ENCODE results near the gene ADRA1B.
A peak's percentile ranks its signal among the peaks of the same experiment; 100 is the strongest.
"Not testable (repeated sequence)": the region's sequence is repeated elsewhere in the genome, so short reads cannot be mapped to it uniquely, and the experiment has no call there.

Gene ADRA1B

GRCh38 chr5:159990506-159990905 lies 74.2 kb downstream of the ADRA1B start:
- TF ChIP-seq FOXP2 (optimal IDR thresholded peaks at IDR 0.05; ENCODE audit: control extremely low read depth, extremely low read length, insufficient read depth), result no peak
- no peak for TF ChIP-seq EZH2 (IDR thresholded peaks at IDR 0.05)
- no peak for TF ChIP-seq POLR2AphosphoS5 (IDR thresholded peaks at IDR 0.05; ENCODE audit: borderline replicate concordance, low read depth, low read length)
- H3K9me3 ChIP-seq (ENCODE audit: low read depth, low read length), result peaks cover 6% of the 10 kb centered on the region; the same call in 1 of the 2 replicates
- DNase-seq (ENCODE audit: low read depth, low spot score), result no peak

DNA sequence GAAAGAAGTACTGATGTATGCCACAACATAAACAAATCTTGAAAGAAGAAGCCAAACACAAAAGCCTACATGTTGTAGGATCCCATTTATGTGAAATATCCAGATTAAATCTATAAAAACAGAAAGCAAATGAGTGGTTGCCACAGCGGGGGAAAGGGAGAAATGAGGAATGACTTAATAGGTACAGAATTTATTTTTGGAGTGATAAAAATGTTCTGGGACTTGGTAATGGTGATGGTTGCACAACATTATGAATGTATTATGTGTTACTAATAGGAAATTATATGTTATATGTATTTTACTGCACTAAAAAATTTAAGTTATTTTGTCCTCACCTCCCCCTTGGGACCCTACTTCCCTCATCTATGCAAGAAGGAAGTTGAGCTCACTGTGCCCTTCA lies 76.3 kb downstream of the ADRA1B start:
- no peaks in the 10 kb centered on the region for H3K36me3 ChIP-seq (ENCODE audit: insufficient read depth, low read length)
- TF ChIP-seq EZH2 (IDR thresholded peaks at IDR 0.05) (no peak), FOXP2 (optimal IDR thresholded peaks at IDR 0.05; ENCODE audit: control extremely low read depth, extremely low read length, insufficient read depth) (no peak), POLR2AphosphoS5 (IDR thresholded peaks at IDR 0.05; ENCODE audit: borderline replicate concordance, low read depth, low read length) (no peak)
- peaks cover 6% of the 10 kb centered on the region; the same call in 1 of the 2 replicates for H3K9me3 ChIP-seq (ENCODE audit: low read depth, low read length)
- no peak overlapping the region for H3K27ac ChIP-seq
- H3K9ac ChIP-seq (ENCODE audit: insufficient read length), result no peak overlapping the region
- DNase-seq (ENCODE audit: low read depth, low spot score), result no peak
- no peak overlapping the region for H3K4me3 ChIP-seq

More at GRCh38 chr5:159990506-159990905, 74.2 kb downstream of the ADRA1B start:
- Histone ChIP-seq H3K4me3 (no peak overlapping the region), H3K27ac (no peak overlapping the region), H3K9ac (ENCODE audit: insufficient read length) (no peak overlapping the region), H3K36me3 (ENCODE audit: insufficient read depth, low read length) (no peaks in the 10 kb centered on the region)

DNA sequence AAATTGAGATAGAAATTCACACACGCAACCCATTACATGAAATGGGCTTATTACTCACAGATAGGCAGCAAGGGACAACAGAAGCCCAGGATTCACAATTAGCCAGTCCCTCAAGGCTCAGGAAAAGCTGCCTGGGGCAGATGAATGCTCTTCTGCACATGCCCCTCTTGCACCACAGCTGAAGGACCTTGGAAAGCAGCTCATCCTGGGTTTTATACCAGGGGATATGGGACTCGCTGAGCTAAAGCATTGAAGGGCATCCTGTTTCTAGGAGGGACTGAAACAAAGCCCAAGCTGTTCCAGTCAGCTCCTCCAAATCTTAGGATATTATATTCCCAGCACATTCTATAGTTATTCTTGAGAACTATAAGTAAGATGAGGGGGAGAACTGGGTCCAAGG lies 76.9 kb downstream of the ADRA1B start:
- H3K36me3 ChIP-seq (ENCODE audit: insufficient read depth, low read length), result no peaks in the 10 kb centered on the region
- H3K9ac ChIP-seq (ENCODE audit: insufficient read length), result no peak overlapping the region
- H3K9me3 ChIP-seq (ENCODE audit: low read depth, low read length), result peaks cover 6% of the 10 kb centered on the region; the same call in 1 of the 2 replicates
- no peak overlapping the region for H3K4me3 ChIP-seq
- H3K27ac ChIP-seq, result no peak overlapping the region
- TF ChIP-seq POLR2AphosphoS5 (IDR thresholded peaks at IDR 0.05; ENCODE audit: borderline replicate concordance, low read depth, low read length) (no peak), FOXP2 (optimal IDR thresholded peaks at IDR 0.05; ENCODE audit: control extremely low read depth, extremely low read length, insufficient read depth) (no peak), EZH2 (IDR thresholded peaks at IDR 0.05) (no peak)
- DNase-seq (ENCODE audit: low read depth, low spot score), result no peak

GRCh38 chr5:159995907-159996306 lies 79.6 kb downstream of the ADRA1B start:
- Histone ChIP-seq H3K27ac (no peak overlapping the region), H3K36me3 (ENCODE audit: insufficient read depth, low read length) (no peaks in the 10 kb centered on the region), H3K9me3 (ENCODE audit: low read depth, low read length) (peaks cover 6% of the 10 kb centered on the region; the same call in 1 of the 2 replicates), H3K9ac (ENCODE audit: insufficient read length) (no peak overlapping the region), H3K4me3 (no peak overlapping the region)
- TF ChIP-seq FOXP2 (optimal IDR thresholded peaks at IDR 0.05; ENCODE audit: control extremely low read depth, extremely low read length, insufficient read depth), result no peak
- no peak for TF ChIP-seq EZH2 (IDR thresholded peaks at IDR 0.05)
- TF ChIP-seq POLR2AphosphoS5 (IDR thresholded peaks at IDR 0.05; ENCODE audit: borderline replicate concordance, low read depth, low read length), result no peak
- no peak for DNase-seq (ENCODE audit: low read depth, low spot score)

GRCh38 chr5:160001457-160001856 lies 85.2 kb downstream of the ADRA1B start:
- Histone ChIP-seq H3K27ac (no peak overlapping the region), H3K36me3 (ENCODE audit: insufficient read depth, low read length) (no peaks in the 10 kb centered on the region), H3K9ac (ENCODE audit: insufficient read length) (no peak overlapping the region), H3K9me3 (ENCODE audit: low read depth, low read length) (no peaks in the 10 kb centered on the region), H3K4me3 (no peak overlapping the region)
- no peak for TF ChIP-seq POLR2AphosphoS5 (IDR thresholded peaks at IDR 0.05; ENCODE audit: borderline replicate concordance, low read depth, low read length)
- TF ChIP-seq EZH2 (IDR thresholded peaks at IDR 0.05), result no peak
- no peak for TF ChIP-seq FOXP2 (optimal IDR thresholded peaks at IDR 0.05; ENCODE audit: control extremely low read depth, extremely low read length, insufficient read depth)
- no peak for DNase-seq (ENCODE audit: low read depth, low spot score)

DNA sequence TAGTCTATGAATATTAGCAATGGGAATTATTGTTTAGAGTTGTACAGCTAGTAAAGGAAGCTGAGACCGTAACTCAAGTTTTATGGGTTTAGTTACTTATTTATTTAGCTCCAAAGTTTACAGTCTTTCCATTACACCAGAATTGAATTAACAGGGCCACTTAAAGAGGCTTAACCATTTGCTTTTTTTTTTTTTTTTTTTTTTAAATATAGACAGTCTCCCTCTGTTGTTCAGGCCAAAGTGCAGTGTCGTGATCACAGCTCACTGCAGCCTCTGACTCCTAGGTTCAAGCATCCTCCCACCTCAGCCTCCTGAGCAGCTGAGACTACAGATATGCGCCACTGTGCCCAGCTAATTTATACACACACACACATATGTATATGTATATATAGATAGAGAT lies 91.2 kb downstream of the ADRA1B start:
- no peak for DNase-seq (ENCODE audit: low read depth, low spot score)
- H3K9ac ChIP-seq (ENCODE audit: insufficient read length), result no peak overlapping the region
- no peak for TF ChIP-seq EZH2 (IDR thresholded peaks at IDR 0.05)
- no peak overlapping the region for H3K4me3 ChIP-seq
- no peaks in the 10 kb centered on the region for H3K9me3 ChIP-seq (ENCODE audit: low read depth, low read length)
- peaks cover 21% of the 10 kb centered on the region for H3K36me3 ChIP-seq (ENCODE audit: insufficient read depth, low read length)
- H3K27ac ChIP-seq, result no peak overlapping the region

GRCh38 chr5:160008529-160008876 lies 92.2 kb downstream of the ADRA1B start:
- not testable (repeated sequence) for H3K27ac ChIP-seq; H3K4me3 ChIP-seq; H3K9me3 ChIP-seq (ENCODE audit: low read depth, low read length); DNase-seq (ENCODE audit: low read depth, low spot score); H3K9ac ChIP-seq (ENCODE audit: insufficient read length)
- H3K36me3 ChIP-seq (ENCODE audit: insufficient read depth, low read length), result peaks cover 28% of the 10 kb centered on the region

DNA sequence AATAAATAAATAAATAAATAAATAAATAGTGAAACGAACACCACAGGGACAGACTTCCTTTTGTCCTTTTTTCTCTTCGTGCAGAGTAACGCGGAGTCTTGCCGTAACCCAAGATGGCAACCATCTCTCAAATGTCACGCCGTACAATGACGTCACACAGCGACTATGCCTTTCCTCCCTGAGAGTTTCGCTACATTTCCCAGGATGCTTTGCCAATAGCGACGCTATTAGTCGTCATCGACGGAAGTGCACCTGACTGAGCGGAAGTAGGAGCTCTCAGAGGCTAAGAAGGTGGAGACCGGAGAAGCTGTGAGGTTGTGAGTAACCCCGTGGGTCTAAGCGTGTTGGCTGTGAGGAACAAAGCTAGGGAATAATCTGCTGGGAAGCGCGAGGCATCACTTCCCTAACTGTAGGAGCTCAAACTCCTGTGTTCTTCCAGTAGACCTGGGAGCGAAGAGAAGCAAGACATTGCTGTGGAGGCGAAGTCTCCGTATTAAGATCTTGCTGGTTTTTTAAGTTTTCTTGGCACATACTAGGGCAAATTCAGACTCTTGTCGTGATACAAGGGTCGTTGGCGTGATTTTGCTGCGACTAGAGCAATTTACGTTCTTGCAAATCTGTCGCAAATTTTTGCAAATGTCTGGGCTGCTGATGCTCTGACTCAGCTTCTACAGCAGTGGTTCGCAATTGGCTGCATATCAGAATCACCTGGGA lies 92.8 kb downstream of the ADRA1B start, which contains the start of gene TTC1:
Gene TTC1 (plus strand): TSS at position 263 of the 714 bp plus-strand sequence. CDS start 1,390 bp downstream, outside the sequence.
- Histone ChIP-seq H3K9me3 (ENCODE audit: low read depth, low read length) (no peaks in the 10 kb centered on the region), H3K9ac (ENCODE audit: insufficient read length) (peak within 1 kb of the TSS; percentile 95), H3K4me3 (peak within 1 kb of the TSS; percentile 98), H3K27ac (peak within 1 kb of the TSS; percentile 52; the same call in 1 of the 2 replicates), H3K36me3 (ENCODE audit: insufficient read depth, low read length) (peaks cover 31% of the 10 kb centered on the region)
- peak; percentile 98 for TF ChIP-seq POLR2AphosphoS5 (IDR thresholded peaks at IDR 0.05; ENCODE audit: borderline replicate concordance, low read depth, low read length)
- TF ChIP-seq FOXP2 (optimal IDR thresholded peaks at IDR 0.05; ENCODE audit: control extremely low read depth, extremely low read length, insufficient read depth), result no peak
- peak; percentile 99 for DNase-seq (ENCODE audit: low read depth, low spot score)

DNA sequence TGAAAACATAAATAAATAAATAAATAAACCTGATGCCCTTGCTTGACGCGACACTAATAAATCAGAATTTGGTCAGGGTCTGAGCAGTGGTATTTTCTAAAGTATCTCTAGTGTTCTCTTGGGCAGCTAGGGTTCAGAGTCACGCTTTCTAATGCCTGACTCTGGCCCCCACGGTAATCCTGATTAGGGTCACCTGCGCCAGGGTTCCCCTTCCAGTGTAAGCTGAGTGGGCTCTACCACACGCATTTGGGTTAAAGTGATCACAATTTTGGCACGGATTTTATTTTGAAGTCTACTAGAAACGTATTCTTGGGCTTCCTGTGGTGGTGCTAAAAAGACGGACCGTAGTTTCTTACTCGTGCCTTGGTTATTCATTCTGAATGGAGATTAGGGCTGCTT lies 93.3 kb downstream of the ADRA1B start:
- no peak for DNase-seq (ENCODE audit: low read depth, low spot score)
- no peak overlapping the region for H3K27ac ChIP-seq
- peak overlapping the region; percentile 98 for H3K4me3 ChIP-seq
- H3K36me3 ChIP-seq (ENCODE audit: insufficient read depth, low read length), result peaks cover 32% of the 10 kb centered on the region
- peak overlapping the region; percentile 95 for H3K9ac ChIP-seq (ENCODE audit: insufficient read length)
- no peak for TF ChIP-seq EZH2 (IDR thresholded peaks at IDR 0.05)
- TF ChIP-seq FOXP2 (optimal IDR thresholded peaks at IDR 0.05; ENCODE audit: control extremely low read depth, extremely low read length, insufficient read depth), result no peak
- no peak for TF ChIP-seq POLR2AphosphoS5 (IDR thresholded peaks at IDR 0.05; ENCODE audit: borderline replicate concordance, low read depth, low read length)
- H3K9me3 ChIP-seq (ENCODE audit: low read depth, low read length), result no peaks in the 10 kb centered on the region
